ENCODE measurements around the gene TSHZ3.

DNA sequence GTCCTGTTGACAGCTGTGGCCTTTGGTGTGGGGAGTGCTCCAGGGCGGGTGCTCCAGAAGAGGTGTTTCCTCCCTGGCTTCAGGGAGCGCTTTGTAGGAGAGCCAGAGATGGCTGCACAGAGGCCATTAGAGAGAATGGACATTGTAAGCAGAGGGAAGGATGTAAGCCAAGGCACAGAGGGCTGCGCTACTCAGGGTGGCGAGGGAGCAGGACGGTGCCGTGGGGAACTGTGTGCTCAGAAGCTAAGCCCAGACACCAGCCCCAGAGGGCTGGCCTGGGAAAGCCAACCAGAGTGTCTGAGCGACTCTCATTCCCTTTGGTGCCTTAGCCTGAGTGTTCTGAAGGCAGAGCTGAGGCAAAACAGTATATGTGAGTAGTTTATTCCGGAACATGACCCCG lies 92.2 kb downstream of the TSHZ3 start:
- TF ChIP-seq KAT8 (IDR thresholded peaks at IDR 0.05; ENCODE audit: low read depth) = no peak
- TF ChIP-seq XRCC5 (IDR thresholded peaks at IDR 0.05; ENCODE audit: low read depth, low read length) = no peak

Data from K562 (cell line).